Measurements from ENCODE around the gene CRMP1.

Gene CRMP1

DNA sequence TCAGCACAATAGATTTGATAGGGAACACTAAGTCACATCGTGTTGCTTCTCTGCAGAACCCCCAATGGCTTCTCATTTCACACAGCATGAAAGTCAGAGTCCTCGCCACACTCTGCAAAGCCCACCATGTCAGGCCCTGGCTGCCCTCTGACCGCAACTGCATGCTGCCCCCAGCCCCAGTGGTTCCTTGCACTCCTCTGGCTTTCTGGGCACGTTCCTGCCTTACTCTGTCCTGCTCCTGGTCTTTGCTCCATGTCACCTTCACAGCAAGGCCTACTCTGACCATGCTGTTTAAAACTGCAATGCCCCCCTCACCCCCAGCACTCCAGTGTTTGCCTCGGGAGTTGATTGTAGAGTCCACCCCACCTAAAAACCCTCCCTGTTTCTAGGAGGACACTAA is 103.7 kb downstream of the CRMP1 start:
- DNase-seq = no peak

DNA sequence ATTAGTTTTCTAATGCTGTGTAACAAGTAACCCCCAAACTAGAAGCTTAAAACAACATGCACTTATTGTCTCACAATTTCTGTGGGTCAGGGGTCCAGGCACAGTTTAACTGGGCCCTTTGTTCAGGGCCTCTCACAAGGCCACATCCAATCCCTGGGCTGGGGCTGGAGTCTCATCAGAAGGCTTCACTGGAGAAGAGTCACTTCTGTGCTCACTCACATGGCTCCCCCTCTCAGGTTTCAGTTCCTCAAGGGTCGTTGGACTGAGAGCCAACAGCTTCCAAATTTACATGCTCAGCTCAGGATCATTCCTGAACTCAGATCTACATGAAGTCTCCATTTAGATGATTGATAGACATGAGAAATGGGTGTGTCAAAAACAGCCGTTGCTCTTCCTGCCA is 104.7 kb downstream of the CRMP1 start:
- Histone ChIP-seq H3K4me3 (ENCODE audit: insufficient read depth in 1 of 2, low read depth in 1 of 2, low read length in 2 of 2) (no peak overlapping the region), H3K36me3 (ENCODE audit: control insufficient read depth in 1 of 2, insufficient read depth in 2 of 2, low read depth in 1 of 2, low read length in 2 of 2) (peaks cover 46 to 90% of the 10 kb centered on the region in 2 experiments), H2AFZ (ENCODE audit: low read depth, low read length) (no peak overlapping the region), H2BK5ac (ENCODE audit: low read depth, low read length, poor library complexity, severe bottlenecking) (no peak overlapping the region), H3K4ac (ENCODE audit: low read depth in 1 of 2, low read length in 2 of 2) (no peak overlapping the region), H3K27me3 (ENCODE audit: control insufficient read depth in 1 of 2, insufficient read depth in 1 of 2, low read length in 2 of 2) (no peaks in the 10 kb centered on the region), H2BK15ac (ENCODE audit: low read depth, poor library complexity, severe bottlenecking) (no peak overlapping the region), H4K91ac (ENCODE audit: low read length) (no peak overlapping the region), H3K9me3 (ENCODE audit: control insufficient read depth, low read length) (no peaks in the 10 kb centered on the region), H3K9ac (ENCODE audit: low read length) (no peak overlapping the region), H4K8ac (ENCODE audit: low read length) (no peak overlapping the region), H3K18ac (ENCODE audit: low read depth in 1 of 2, low read length in 2 of 2) (no peak overlapping the region), H2BK12ac (ENCODE audit: low read length in 2 of 2) (no peak overlapping the region), H3K14ac (ENCODE audit: low read length in 2 of 2) (no peak overlapping the region), H3K4me2 (ENCODE audit: low read length, poor library complexity, severe bottlenecking) (no peak overlapping the region), H3K4me1 (ENCODE audit: control insufficient read depth, insufficient read depth, low read depth, low read length) (peaks cover 2% of the 10 kb centered on the region), H2AK5ac (ENCODE audit: low read length, severe bottlenecking) (no peak overlapping the region), H3K79me1 (replicated peaks; ENCODE audit: low read length, poor library complexity, severe bottlenecking) (peaks cover 17% of the 10 kb centered on the region), H3K23ac (ENCODE audit: low read length in 2 of 2) (no peak overlapping the region), H2BK120ac (ENCODE audit: low read depth, low read length) (no peak overlapping the region), H3K27ac (ENCODE audit: low read length, poor library complexity, severe bottlenecking) (no peak overlapping the region)
- 82% methylated on average over 1 of the region's 2 CpGs for WGBS
- DNase-seq = no peak

More for the DNA sequence above, 103.7 kb downstream of the CRMP1 start:
- no peaks in the 10 kb centered on the region for H3K9me3 ChIP-seq (ENCODE audit: control insufficient read depth, low read length)
- H2AK5ac ChIP-seq (ENCODE audit: low read length, severe bottlenecking) = no peak overlapping the region
- no peak overlapping the region for H2AFZ ChIP-seq (ENCODE audit: low read depth, low read length)
- H2BK12ac ChIP-seq (ENCODE audit: low read length in 2 of 2) = no peak overlapping the region
- H3K36me3 ChIP-seq (ENCODE audit: control insufficient read depth in 1 of 2, insufficient read depth in 2 of 2, low read depth in 1 of 2, low read length in 2 of 2) = peaks cover 40 to 89% of the 10 kb centered on the region in 2 experiments
- H3K4ac ChIP-seq (ENCODE audit: low read depth in 1 of 2, low read length in 2 of 2) = no peak overlapping the region
- H3K27me3 ChIP-seq (ENCODE audit: control insufficient read depth in 1 of 2, insufficient read depth in 1 of 2, low read length in 2 of 2) = no peaks in the 10 kb centered on the region
- no peak overlapping the region for H3K14ac ChIP-seq (ENCODE audit: low read length in 2 of 2)
- no peak overlapping the region for H3K23ac ChIP-seq (ENCODE audit: low read length in 2 of 2)
- no peak overlapping the region for H4K8ac ChIP-seq (ENCODE audit: low read length)
- no peak overlapping the region for H4K91ac ChIP-seq (ENCODE audit: low read length)
- H2BK15ac ChIP-seq (ENCODE audit: low read depth, poor library complexity, severe bottlenecking) = no peak overlapping the region
- WGBS = 95% methylated on average over 5 of the region's 5 CpGs
- no peak overlapping the region for H3K27ac ChIP-seq (ENCODE audit: low read length, poor library complexity, severe bottlenecking)
- peaks cover 17% of the 10 kb centered on the region for H3K79me1 ChIP-seq (replicated peaks; ENCODE audit: low read length, poor library complexity, severe bottlenecking)
- no peak overlapping the region for H2BK5ac ChIP-seq (ENCODE audit: low read depth, low read length, poor library complexity, severe bottlenecking)
- H2BK120ac ChIP-seq (ENCODE audit: low read depth, low read length) = no peak overlapping the region
- no peak overlapping the region for H3K4me2 ChIP-seq (ENCODE audit: low read length, poor library complexity, severe bottlenecking)
- H3K18ac ChIP-seq (ENCODE audit: low read depth in 1 of 2, low read length in 2 of 2) = no peak overlapping the region
- peaks cover 2% of the 10 kb centered on the region for H3K4me1 ChIP-seq (ENCODE audit: control insufficient read depth, insufficient read depth, low read depth, low read length)
- H3K4me3 ChIP-seq (ENCODE audit: insufficient read depth in 1 of 2, low read depth in 1 of 2, low read length in 2 of 2) = no peak overlapping the region
- H3K9ac ChIP-seq (ENCODE audit: low read length) = peak overlapping the region; percentile 15

DNA sequence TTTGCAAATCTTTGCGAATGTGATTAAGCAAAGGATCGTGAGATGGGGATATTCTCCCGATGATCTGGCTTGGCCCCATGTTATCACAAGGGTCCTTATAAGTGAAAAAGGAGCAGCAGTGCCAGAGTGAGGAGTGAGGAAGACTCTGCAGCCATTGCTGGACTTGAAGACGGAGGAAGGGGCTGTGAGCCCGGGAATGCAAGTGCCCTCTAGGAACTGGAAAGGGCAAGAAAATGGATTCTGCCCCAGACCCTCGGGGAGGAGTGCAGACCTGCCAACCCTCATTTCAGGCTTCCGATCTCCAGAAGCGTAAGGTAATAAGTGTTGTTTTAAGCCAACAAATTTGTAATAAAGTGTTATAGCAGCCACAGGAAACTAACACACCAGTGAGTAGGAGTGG is 105.6 kb downstream of the CRMP1 start:
- Histone ChIP-seq H3K14ac (ENCODE audit: low read length in 2 of 2) (no peak overlapping the region), H3K18ac (ENCODE audit: low read depth in 1 of 2, low read length in 2 of 2) (no peak overlapping the region), H3K4me3 (ENCODE audit: insufficient read depth in 1 of 2, low read depth in 1 of 2, low read length in 2 of 2) (no peak overlapping the region), H2BK12ac (ENCODE audit: low read length in 2 of 2) (no peak overlapping the region), H2BK120ac (ENCODE audit: low read depth, low read length) (no peak overlapping the region), H4K8ac (ENCODE audit: low read length) (no peak overlapping the region), H2AK5ac (ENCODE audit: low read length, severe bottlenecking) (no peak overlapping the region), H2BK15ac (ENCODE audit: low read depth, poor library complexity, severe bottlenecking) (no peak overlapping the region), H3K9me3 (ENCODE audit: control insufficient read depth, low read length) (no peaks in the 10 kb centered on the region), H3K27me3 (ENCODE audit: control insufficient read depth in 1 of 2, insufficient read depth in 1 of 2, low read length in 2 of 2) (no peaks in the 10 kb centered on the region), H4K91ac (ENCODE audit: low read length) (no peak overlapping the region), H3K9ac (ENCODE audit: low read length) (no peak overlapping the region), H2BK5ac (ENCODE audit: low read depth, low read length, poor library complexity, severe bottlenecking) (no peak overlapping the region), H3K27ac (ENCODE audit: low read length, poor library complexity, severe bottlenecking) (no peak overlapping the region), H3K4ac (ENCODE audit: low read depth in 1 of 2, low read length in 2 of 2) (no peak overlapping the region), H3K36me3 (ENCODE audit: control insufficient read depth in 1 of 2, insufficient read depth in 2 of 2, low read depth in 1 of 2, low read length in 2 of 2) (peaks cover 50 to 90% of the 10 kb centered on the region in 2 experiments), H3K4me2 (ENCODE audit: low read length, poor library complexity, severe bottlenecking) (no peak overlapping the region), H3K23ac (ENCODE audit: low read length in 2 of 2) (no peak overlapping the region), H2AFZ (ENCODE audit: low read depth, low read length) (no peak overlapping the region), H3K79me1 (replicated peaks; ENCODE audit: low read length, poor library complexity, severe bottlenecking) (peaks cover 19% of the 10 kb centered on the region), H3K4me1 (ENCODE audit: control insufficient read depth, insufficient read depth, low read depth, low read length) (peaks cover 2% of the 10 kb centered on the region)
- DNase-seq = no peak
- over 99% methylated on average over 8 of the region's 8 CpGs for WGBS

DNA sequence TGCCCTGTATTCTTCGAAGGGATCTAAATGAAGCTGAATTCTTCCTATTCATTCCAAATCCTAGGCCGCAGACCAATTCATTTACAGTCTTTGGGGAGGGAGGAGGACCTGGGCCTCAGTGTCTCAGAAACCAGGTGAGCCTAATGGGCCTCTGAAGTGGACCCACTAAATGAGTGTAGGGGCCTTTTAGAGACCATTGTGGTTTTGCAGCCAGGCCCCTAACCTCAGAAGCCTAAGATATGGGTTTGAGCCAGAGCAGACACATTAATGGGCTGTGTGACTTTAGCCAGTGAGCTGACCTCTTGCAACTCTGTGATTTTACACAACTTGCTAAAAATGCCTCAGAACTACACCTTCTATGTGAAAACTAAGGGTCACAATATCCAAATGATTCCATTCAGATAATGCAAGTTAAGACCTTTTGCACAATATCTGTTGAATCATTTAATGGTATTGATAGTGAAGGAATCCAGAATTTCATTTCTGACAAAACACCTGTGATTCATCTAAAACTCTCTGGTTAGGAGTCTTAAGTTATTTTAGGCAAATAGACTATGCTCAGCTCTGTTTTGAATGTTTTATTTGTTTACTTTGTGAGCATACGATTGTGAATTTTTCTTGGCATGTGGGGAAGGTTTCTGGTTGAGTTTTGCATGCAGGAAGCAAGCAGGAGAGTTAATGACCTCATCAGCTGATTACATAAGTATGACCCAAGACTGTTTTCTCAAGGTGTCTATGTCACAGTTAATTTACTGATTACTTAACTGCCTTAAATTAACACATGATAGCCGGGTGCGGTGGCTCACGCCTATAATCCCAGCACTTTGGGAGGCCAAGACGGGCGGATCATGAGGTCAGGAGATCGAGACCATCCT is 106.8 kb downstream of the CRMP1 start:
- Histone ChIP-seq H3K4me3 (ENCODE audit: insufficient read depth in 1 of 2, low read depth in 1 of 2, low read length in 2 of 2) (no peak overlapping the region), H2BK15ac (ENCODE audit: low read depth, poor library complexity, severe bottlenecking) (no peak overlapping the region), H2BK12ac (ENCODE audit: low read length in 2 of 2) (no peak overlapping the region), H2BK5ac (ENCODE audit: low read depth, low read length, poor library complexity, severe bottlenecking) (no peak overlapping the region), H2AFZ (ENCODE audit: low read depth, low read length) (no peak overlapping the region), H3K36me3 (ENCODE audit: control insufficient read depth in 1 of 2, insufficient read depth in 2 of 2, low read depth in 1 of 2, low read length in 2 of 2) (peaks cover 47 to 87% of the 10 kb centered on the region in 2 experiments), H3K14ac (ENCODE audit: low read length in 2 of 2) (no peak overlapping the region), H3K27ac (ENCODE audit: low read length, poor library complexity, severe bottlenecking) (no peak overlapping the region), H3K79me1 (replicated peaks; ENCODE audit: low read length, poor library complexity, severe bottlenecking) (peaks cover 15% of the 10 kb centered on the region), H4K91ac (ENCODE audit: low read length) (no peak overlapping the region), H4K8ac (ENCODE audit: low read length) (no peak overlapping the region), H3K4ac (ENCODE audit: low read depth in 1 of 2, low read length in 2 of 2) (no peak overlapping the region), H3K27me3 (ENCODE audit: control insufficient read depth in 1 of 2, insufficient read depth in 1 of 2, low read length in 2 of 2) (no peaks in the 10 kb centered on the region), H3K9me3 (ENCODE audit: control insufficient read depth, low read length) (no peaks in the 10 kb centered on the region), H3K23ac (ENCODE audit: low read length in 2 of 2) (no peak overlapping the region), H2AK5ac (ENCODE audit: low read length, severe bottlenecking) (no peak overlapping the region), H3K4me2 (ENCODE audit: low read length, poor library complexity, severe bottlenecking) (no peak overlapping the region), H3K18ac (ENCODE audit: low read depth in 1 of 2, low read length in 2 of 2) (no peak overlapping the region), H3K4me1 (ENCODE audit: control insufficient read depth, insufficient read depth, low read depth, low read length) (peaks cover 2% of the 10 kb centered on the region), H3K9ac (ENCODE audit: low read length) (peak overlapping the region; percentile 53), H2BK120ac (ENCODE audit: low read depth, low read length) (no peak overlapping the region)
- DNase-seq = peak; percentile 32
- 85% methylated on average over 9 of the region's 9 CpGs for WGBS

Measured in mesenchymal stem cell (in vitro differentiated cells and primary cell).